CD4-positive, alpha-beta T cell (primary cell): ENCODE data around the gene ZFP3. TPM values are rescaled to one million over a fixed set of nuclear protein-coding genes. Genes with fewer than 3 reads are reported as not detected.

Source experiments
- ATAC-seq: fragments of 200-7000 bp; cut with Tn5 transposase; one replicate; pipeline ENCODE4 v1.10.0; 2022; ENCODE audit warnings: mild to moderate bottlenecking; ENCODE audit not compliant: poor library complexity
- CTCF ChIA-PET: fragments of 350-600 bp; sonication (Branson Sonifier 250); formaldehyde crosslinking; loops from one replicate; lab custom pipeline; 2021; ENCODE audit warnings: antibody characterized with exemption, inconsistent platforms; lab: Charles Lee
- POLR2A ChIA-PET: fragments of 350-600 bp; sonication (Branson Sonifier 250); formaldehyde crosslinking; loops from one replicate; lab custom pipeline; 2021; ENCODE audit warnings: antibody characterized with exemption, inconsistent platforms; lab: Charles Lee
- DNase-seq, 14 experiments: peaks; one replicate each; pipeline ENCODE4 v3.0.0-alpha.2; 2013 to 2020; ENCODE audit warnings: mixed read lengths in 2 of 14
- H3K27ac ChIP-seq, 2 donors: one replicate each; pipeline versions ENCODE4 v1.5.1 to v1.7.0; 2013; ENCODE audit warnings: low read length in 2 of 2, low read depth in 1 of 2, mild to moderate bottlenecking in 1 of 2
- H3K27me3 ChIP-seq, 2 experiments: 1 replicate in 1 of 2; 2 replicates in 1 of 2; pipeline versions ENCODE4 v1.6.1 to v1.7.0; 2013; ENCODE audit warnings: low read length in 2 of 2, control low read depth in 1 of 2, mild to moderate bottlenecking in 1 of 2, moderate library complexity in 1 of 2; ENCODE audit not compliant: insufficient read depth in 2 of 2, control insufficient read depth in 1 of 2
- H3K36me3 ChIP-seq: one replicate; pipeline ENCODE4 v1.6.1; 2013; ENCODE audit warnings: low read length, control low read depth; ENCODE audit not compliant: insufficient read depth
- H3K4me1 ChIP-seq: one replicate; pipeline ENCODE4 v1.6.1; 2013; ENCODE audit warnings: low read length, control low read depth; ENCODE audit not compliant: insufficient read depth
- H3K4me3 ChIP-seq: one replicate; pipeline ENCODE4 v1.5.1; 2013; ENCODE audit warnings: mild to moderate bottlenecking, low read length, moderate library complexity
- H3K9me3 ChIP-seq, 2 experiments: 1 replicate in 1 of 2; 2 replicates in 1 of 2; pipeline versions ENCODE4 v1.6.1 to v1.7.0; 2013; ENCODE audit warnings: low read length in 2 of 2, mild to moderate bottlenecking in 2 of 2, control low read depth in 1 of 2, moderate library complexity in 1 of 2; ENCODE audit not compliant: control insufficient read depth in 1 of 2, insufficient read depth in 1 of 2
- H3K27ac Mint-ChIP-seq: one replicate; pipeline ENCODE4 v1.8.0; 2020; ENCODE audit warnings: mixed read lengths
- H3K27me3 Mint-ChIP-seq: one replicate; pipeline ENCODE4 v1.8.0; 2021; ENCODE audit warnings: mixed read lengths
- H3K36me3 Mint-ChIP-seq: one replicate; pipeline ENCODE4 v1.8.0; 2021; ENCODE audit warnings: low read depth, mixed read lengths
- H3K4me1 Mint-ChIP-seq: one replicate; pipeline ENCODE4 v1.8.0; 2021; ENCODE audit warnings: low read depth, mixed read lengths
- H3K4me3 Mint-ChIP-seq: one replicate; pipeline ENCODE4 v1.8.0; 2020; ENCODE audit warnings: mild to moderate bottlenecking, mixed read lengths
- H3K9me3 Mint-ChIP-seq: one replicate; pipeline ENCODE4 v1.8.0; 2020; ENCODE audit warnings: mixed read lengths
- intact Hi-C, 2 experiments: fragments of 100-400 bp; cut with DNase I in 1 of 2; cut with micrococcal nuclease in 1 of 2; formaldehyde crosslinking; loops; one replicate each; pipeline versions ENCODE4 v1.15.1 to v1.9.0; 2023 to 2025; cut with DNase I, micrococcal nuclease
- total RNA-seq, 174 experiments: library from RNA in 2 of 174; stranded (reverse) in 2 of 174; gene quantifications; one replicate each; pipeline ENCODE4 v1.2.3 and lab custom pipeline; 2021 to 2026
- TF ChIP-seq, protein P1 (sequence below): fragments of 200-600 bp; IDR thresholded peaks from one replicate; pipeline ENCODE4 v1.8.0; 2022; ENCODE audit warnings: antibody characterized with exemption, mild to moderate bottlenecking

ZFP3 gene
- total RNA-seq, 2 experiments from 2014 or later: 2.4 TPM

DNA sequence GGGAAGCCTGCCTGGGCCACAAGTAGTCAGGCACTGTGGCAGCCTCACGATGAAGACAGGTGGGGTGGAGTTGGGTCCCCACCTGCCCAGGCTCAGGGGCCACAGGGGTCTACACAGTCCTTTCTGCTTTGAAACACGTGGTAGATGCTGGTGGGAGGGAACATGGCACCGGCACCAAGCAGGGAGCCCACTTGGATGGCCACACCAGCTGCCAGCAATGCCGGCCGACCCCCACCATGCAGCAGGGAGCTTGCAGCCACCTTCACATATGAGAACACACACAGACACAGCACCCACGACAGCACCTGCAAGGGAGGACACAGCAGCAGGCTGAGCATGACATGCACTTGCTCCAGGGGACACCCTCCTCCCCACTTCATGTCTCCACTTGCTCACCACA, 45.4 kb upstream of the ZFP3 start:
- H3K36me3 ChIP-seq: no peaks in the 10 kb centered on the region
- no peaks in the 10 kb centered on the region for H3K27me3 ChIP-seq
- no peak overlapping the region for H3K4me3 Mint-ChIP-seq
- no peaks in the 10 kb centered on the region for H3K9me3 ChIP-seq
- CTCF ChIA-PET: interaction anchor here (0.6 to 3.3 kb wide), 3 partner anchors 15 to 1202 kb away, joined by 3 to 37 read pairs (median 3); no protein-coding TSS in a partner anchor
- no peak overlapping the region for H3K27ac ChIP-seq
- DNase-seq: no peak
- H3K9me3 Mint-ChIP-seq: no peaks in the 10 kb centered on the region
- peaks cover 42% of the 10 kb centered on the region for H3K4me1 ChIP-seq
- ATAC-seq: no peak
- TF ChIP-seq, protein P1, sequence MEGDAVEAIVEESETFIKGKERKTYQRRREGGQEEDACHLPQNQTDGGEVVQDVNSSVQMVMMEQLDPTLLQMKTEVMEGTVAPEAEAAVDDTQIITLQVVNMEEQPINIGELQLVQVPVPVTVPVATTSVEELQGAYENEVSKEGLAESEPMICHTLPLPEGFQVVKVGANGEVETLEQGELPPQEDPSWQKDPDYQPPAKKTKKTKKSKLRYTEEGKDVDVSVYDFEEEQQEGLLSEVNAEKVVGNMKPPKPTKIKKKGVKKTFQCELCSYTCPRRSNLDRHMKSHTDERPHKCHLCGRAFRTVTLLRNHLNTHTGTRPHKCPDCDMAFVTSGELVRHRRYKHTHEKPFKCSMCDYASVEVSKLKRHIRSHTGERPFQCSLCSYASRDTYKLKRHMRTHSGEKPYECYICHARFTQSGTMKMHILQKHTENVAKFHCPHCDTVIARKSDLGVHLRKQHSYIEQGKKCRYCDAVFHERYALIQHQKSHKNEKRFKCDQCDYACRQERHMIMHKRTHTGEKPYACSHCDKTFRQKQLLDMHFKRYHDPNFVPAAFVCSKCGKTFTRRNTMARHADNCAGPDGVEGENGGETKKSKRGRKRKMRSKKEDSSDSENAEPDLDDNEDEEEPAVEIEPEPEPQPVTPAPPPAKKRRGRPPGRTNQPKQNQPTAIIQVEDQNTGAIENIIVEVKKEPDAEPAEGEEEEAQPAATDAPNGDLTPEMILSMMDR: no peak
- H3K27me3 Mint-ChIP-seq: no peaks in the 10 kb centered on the region
- intact Hi-C loops: loop anchor here in 1 of 2 experiments (5.0 kb wide), 1 partner anchor 44 kb away; the partner anchor contains the start of gene ZFP3
- POLR2A ChIA-PET: interaction anchor here (1.1 kb wide), 1 partner anchor 16 kb away, joined by 3 read pairs; no protein-coding TSS in a partner anchor
- no peak overlapping the region for H3K4me3 ChIP-seq
- no peaks in the 10 kb centered on the region for H3K36me3 Mint-ChIP-seq
- peaks cover 28% of the 10 kb centered on the region for H3K4me1 Mint-ChIP-seq
- H3K27ac Mint-ChIP-seq: no peak overlapping the region

DNA sequence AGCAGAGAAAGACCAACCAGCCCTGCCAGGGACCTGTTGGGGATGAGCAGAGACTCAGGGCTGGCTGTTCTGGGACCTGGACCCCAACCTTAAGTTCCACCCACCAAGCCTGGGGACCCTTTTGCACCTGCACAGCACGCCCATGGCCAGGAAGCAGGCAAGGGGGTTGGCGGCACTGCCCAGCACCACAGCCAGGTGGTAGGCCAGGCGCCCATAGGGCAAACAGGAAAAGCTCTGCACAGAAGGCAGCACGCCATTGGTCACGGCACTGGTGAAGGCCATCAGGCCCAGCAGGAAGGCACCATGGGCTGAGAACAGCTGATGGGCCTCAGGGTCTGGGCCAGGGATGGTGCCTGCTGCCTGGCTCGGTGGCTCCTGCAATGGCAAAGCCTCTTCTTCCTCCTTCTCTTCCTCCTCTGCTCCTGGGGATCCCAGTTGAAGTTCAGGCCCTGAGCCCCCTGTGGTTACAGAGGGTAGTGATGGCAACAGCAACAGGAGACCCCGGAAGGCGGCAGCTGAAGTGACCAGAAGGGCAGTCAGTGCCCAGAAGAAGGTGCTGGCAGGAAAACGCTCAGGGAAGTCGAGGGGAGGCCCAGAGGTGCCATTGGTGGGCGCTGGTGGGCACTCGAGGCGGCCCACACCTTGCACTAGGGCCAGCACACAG, 44.8 kb upstream of the ZFP3 start:
- Mint-ChIP-seq H3K4me1 (peaks cover 28% of the 10 kb centered on the region), H3K27ac (no peak overlapping the region), H3K27me3 (no peaks in the 10 kb centered on the region), H3K36me3 (no peaks in the 10 kb centered on the region), H3K4me3 (no peak overlapping the region), H3K9me3 (no peaks in the 10 kb centered on the region)
- H3K4me1 ChIP-seq: peaks cover 42% of the 10 kb centered on the region
- H3K27me3 ChIP-seq: no peaks in the 10 kb centered on the region
- CTCF ChIA-PET: no interaction called here
- no peak overlapping the region for H3K4me3 ChIP-seq
- no peaks in the 10 kb centered on the region for H3K9me3 ChIP-seq
- no peaks in the 10 kb centered on the region for H3K36me3 ChIP-seq
- POLR2A ChIA-PET: interaction anchor here (1.1 kb wide), 1 partner anchor 16 kb away, joined by 3 read pairs; no protein-coding TSS in a partner anchor
- intact Hi-C loops: loop anchor here in 1 of 2 experiments (5.0 kb wide), 1 partner anchor 44 kb away; the partner anchor contains the start of gene ZFP3
- ATAC-seq (no peak), DNase-seq (no peak)
- H3K27ac ChIP-seq: no peak overlapping the region
- TF ChIP-seq, protein P1: no peak

DNA sequence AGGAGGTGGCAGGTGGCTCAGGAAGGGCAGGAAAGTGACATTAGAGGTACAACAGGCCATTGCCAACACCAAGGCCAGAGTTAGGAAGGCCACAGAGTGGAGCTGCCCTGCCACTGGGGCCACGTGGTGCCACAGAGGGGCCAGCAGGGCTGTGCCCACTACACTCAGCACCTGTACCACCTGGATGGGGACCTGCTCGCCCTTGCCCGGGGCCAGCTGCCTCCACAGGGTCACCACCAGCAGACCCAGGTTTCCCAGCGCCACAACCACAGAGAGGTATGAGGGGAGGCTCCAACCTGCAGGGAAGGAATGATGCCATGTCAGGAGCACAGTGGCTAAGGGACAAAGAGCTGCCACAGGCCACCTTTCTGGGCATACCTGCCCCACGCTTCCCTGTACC, 44.2 kb upstream of the ZFP3 start:
- Histone ChIP-seq H3K36me3 (no peaks in the 10 kb centered on the region), H3K27ac (no peak overlapping the region), H3K4me3 (no peak overlapping the region), H3K4me1 (peaks cover 42% of the 10 kb centered on the region), H3K9me3 (no peaks in the 10 kb centered on the region), H3K27me3 (no peaks in the 10 kb centered on the region)
- TF ChIP-seq, protein P1: no peak
- ChIA-PET CTCF (no interaction called here), POLR2A (interaction anchor here (1.1 to 1.3 kb wide), 2 partner anchors 15 to 47 kb away, joined by 3 read pairs; partner anchors contain the start of gene CAMTA2)
- no peaks in the 10 kb centered on the region for H3K36me3 Mint-ChIP-seq
- no peak overlapping the region for H3K4me3 Mint-ChIP-seq
- intact Hi-C loops: loop anchor here in 1 of 2 experiments (5.0 kb wide), 1 partner anchor 43 kb away; the partner anchor contains the start of gene ZFP3
- ATAC-seq (no peak), DNase-seq (no peak)
- H3K4me1 Mint-ChIP-seq: peaks cover 28% of the 10 kb centered on the region
- no peak overlapping the region for H3K27ac Mint-ChIP-seq
- H3K27me3 Mint-ChIP-seq: no peaks in the 10 kb centered on the region
- H3K9me3 Mint-ChIP-seq: no peaks in the 10 kb centered on the region
